GM18951 (cell line): ENCODE measurements around the gene RUFY4.
"Not testable (repeated sequence)": the region's sequence is repeated elsewhere in the genome, so short reads cannot be mapped to it uniquely, and the experiment has no call there.

Source experiments
- POLR2A ChIP-seq: IDR thresholded peaks from 4 replicates; pipeline ENCODE4 v1.6.1; 2011; ENCODE audit warnings: mild to moderate bottlenecking; ENCODE audit not compliant: insufficient read length, insufficient read depth; ENCODE audit errors: extremely low read depth
- in situ Hi-C: fragments of 300-500 bp; cut with MboI; formaldehyde crosslinking; loops from one replicate; pipeline ENCODE4 v1.12.0; 2022; ENCODE audit warnings: low sequenced_read_pairs, mixed read lengths, inconsistent platforms; ENCODE audit not compliant: unreplicated experiment

RUFY4 gene

GRCh38 chr2:218074031-218074430 is 5.0 kb downstream of the RUFY4 start:
- in situ Hi-C loops, result no loop called here
- no peak for TF ChIP-seq POLR2A

DNA sequence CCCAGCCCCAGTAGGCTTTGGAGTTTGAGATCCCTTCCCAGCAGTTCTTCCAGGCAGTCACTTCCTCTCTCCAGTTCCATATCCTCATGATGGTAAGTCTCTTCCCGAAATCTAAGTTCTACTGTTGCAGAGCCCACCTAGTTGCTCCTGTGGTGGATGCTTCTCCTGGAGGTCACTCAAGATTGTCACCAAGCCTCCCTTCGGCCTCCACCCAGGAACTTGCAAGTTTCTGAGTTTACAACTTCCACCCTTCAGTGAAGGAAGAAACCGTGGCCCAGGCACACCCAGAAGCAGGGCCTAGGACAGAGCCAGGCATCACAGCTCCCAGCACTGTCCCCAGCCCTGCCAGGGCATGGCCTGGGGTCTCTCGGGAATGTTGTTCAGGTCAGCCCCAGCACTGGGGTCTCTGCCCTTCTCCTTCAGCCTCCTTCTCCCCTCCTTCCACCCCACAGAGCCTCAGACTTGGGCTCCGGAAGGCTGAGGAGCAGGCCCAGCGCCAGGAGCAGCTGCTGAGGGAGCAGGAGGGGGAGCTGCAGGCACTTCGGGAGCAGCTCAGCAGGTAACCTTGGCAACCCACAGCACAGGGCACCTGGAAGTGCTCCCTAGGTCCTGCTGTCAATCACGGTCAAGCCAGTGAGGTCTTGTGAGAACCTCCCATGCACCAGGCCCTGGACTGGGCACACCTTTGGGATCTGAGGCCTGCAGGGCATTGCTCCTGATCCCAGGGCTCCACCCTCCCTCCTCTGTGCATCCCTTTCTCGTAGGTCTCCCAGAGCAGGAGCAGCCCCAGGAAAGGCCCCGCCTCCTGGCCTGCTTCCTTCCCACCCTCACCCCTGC is 7.1 kb downstream of the RUFY4 start:
- TF ChIP-seq POLR2A, result no peak
- in situ Hi-C loops, result no loop called here

GRCh38 chr2:218077464-218078216 is 8.6 kb downstream of the RUFY4 start:
- in situ Hi-C loops, result no loop called here
- TF ChIP-seq POLR2A, result no peak

DNA sequence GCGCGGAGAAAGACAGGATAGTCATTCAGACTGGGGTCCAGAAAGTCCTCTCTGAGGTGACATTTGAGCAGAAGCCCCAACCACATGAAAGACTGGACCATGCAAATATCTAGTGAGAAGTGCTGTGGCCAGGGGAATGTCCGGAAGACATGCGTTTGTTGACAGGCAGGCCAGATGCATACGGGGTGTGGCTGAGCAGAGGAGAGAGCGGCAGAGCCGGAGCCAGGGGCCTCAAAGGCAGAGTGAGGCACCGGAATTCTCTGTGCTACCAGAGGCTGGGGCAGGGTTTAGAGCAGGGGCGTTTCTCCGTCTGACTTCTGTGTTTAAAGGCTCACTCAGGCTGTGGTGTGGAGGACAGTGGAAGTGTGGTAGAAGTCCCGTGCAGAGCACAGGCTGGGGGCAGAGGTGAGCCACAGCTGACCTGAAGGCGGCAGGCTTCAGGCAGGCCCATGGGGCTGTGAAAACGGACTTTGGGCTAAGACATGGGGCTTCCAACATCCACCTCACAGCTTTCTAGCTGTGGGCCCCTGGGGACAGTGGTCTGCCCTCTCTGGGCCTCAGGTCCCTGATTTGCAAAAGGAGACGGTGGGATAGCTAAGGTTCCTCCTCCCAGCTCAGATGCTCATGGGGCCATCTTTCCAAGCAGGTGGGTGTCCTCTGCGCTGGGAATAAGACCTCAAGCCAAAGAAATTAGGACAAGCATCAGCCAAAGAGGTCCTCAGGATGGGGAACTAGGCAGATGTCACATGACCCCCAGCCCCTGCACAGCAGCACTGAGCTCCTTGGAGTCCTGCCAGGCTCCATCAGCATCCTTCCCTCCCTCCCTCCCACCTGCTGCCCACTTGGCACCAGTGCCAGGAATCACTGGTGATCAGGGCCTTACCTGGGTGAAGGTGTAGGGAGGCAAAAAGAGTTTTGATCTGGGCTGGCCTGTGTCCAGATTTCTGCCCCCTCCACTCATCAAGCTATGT is 11.2 kb downstream of the RUFY4 start:
- no peak for TF ChIP-seq POLR2A
- in situ Hi-C loops, result no loop called here

GRCh38 chr2:218081063-218081462 is 12.0 kb downstream of the RUFY4 start:
- in situ Hi-C loops, result no loop called here
- no peak for TF ChIP-seq POLR2A

- no peak for TF ChIP-seq POLR2A
- in situ Hi-C loops, result no loop called here
Measured at GRCh38 chr2:218081695-218082094, 12.6 kb downstream of the RUFY4 start.

- in situ Hi-C loops, result no loop called here
- TF ChIP-seq POLR2A, result no peak
Measured at GRCh38 chr2:218082586-218083351, 13.7 kb downstream of the RUFY4 start.

GRCh38 chr2:218083352-218083676 is 14.3 kb downstream of the RUFY4 start:
- no peak for TF ChIP-seq POLR2A
- in situ Hi-C loops, result no loop called here

DNA sequence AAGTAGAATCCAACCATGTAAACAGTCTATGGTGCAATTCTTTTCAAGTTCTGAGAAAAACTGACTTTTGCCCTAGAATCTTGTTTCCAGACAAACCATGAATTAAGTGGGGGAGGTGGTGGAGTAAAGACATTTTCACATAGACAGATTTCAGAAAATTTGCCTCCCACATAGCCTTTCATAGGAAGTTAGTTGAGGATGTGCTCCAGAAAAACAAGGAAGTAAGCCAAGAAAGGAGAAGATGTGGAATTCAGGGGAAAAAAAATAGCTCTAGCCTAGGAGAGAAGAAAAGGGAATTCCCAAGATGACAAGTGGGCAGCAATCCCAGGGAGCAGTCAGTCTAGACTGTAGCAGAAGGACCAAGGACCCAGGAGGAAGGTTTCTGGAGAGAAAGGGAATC is 17.4 kb downstream of the RUFY4 start:
- in situ Hi-C loops, result no loop called here
- TF ChIP-seq POLR2A, result no peak

DNA sequence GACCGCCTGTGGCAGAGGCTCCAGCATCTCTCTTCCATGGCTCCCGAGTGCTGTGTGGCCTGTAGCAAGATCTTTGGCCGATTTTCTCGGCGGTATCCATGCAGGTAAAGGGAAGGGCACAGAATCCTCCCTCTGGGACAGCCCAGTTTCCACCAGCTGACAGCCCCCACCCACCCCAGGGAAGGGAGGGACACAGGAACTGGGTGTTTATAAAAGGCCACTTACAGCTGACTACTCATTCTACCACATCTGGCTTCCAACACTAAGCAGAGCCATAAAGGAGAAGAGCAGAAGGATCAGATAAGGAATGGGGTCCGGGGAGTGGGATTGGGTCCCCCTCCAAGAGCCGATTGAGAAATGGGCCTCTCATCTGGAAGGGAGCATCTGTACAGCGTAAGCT is 20.2 kb downstream of the RUFY4 start:
- no peak for TF ChIP-seq POLR2A
- in situ Hi-C loops, result no loop called here

DNA sequence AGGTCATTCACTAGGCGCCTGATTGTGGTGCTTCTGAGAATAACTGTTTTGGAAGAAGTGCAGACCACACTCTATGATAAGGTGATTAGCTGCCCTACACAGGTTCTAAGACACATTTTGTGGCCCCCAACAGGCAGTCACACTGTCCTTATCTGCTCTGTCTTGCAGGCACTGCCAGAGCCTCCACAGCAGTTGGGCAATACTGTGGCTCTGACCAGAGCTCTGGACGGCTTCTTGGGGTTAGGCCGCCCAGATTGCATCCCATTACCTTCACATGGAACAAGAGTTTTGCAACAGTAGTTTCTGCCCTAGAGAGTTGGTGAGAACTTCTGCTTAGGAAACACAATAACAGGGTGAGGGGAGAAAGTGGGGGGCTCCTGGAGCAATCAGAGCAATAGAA is 22.7 kb downstream of the RUFY4 start:
- TF ChIP-seq POLR2A, result no peak
- in situ Hi-C loops, result no loop called here

DNA sequence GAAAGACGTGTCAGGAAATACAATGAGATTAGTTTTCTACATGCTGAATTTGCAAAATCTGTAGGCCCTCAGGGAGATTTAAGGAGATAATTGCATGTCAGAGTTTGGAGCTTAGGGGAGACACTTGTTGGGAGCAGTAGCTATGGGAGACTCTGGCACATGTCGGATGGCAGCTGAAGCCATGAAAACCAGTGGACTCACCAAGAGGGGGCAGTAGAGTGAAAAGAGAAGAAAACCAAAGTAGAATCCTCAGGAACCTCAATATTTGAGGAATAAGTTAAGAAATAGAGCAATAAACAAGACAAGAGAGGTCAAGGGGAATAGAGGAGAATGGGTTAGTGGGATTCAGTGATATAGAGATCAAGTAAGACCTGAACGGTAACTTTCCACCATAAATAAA is 24.8 kb downstream of the RUFY4 start:
- TF ChIP-seq POLR2A, result no peak
- in situ Hi-C loops, result no loop called here

DNA sequence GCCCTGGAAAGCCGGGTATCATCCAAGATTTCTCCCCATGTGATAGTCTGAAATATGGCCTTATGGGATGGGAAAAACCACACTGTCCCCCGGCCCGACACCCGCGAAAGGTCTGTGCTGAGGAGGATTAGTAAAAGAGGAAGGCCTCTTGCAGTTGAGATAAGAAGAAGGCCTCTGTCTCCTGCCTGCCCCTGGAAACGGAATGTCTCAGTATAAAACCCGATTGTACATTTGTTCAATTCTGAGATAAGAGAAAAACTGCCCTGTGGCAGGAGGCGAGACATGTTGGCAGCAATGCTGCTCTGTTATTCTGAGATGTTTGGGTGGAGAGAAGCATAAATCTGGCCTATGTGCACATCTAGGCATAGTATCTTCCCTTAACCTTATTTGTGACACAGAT is 26.8 kb downstream of the RUFY4 start:
- no peak for TF ChIP-seq POLR2A
- in situ Hi-C loops, result no loop called here

DNA sequence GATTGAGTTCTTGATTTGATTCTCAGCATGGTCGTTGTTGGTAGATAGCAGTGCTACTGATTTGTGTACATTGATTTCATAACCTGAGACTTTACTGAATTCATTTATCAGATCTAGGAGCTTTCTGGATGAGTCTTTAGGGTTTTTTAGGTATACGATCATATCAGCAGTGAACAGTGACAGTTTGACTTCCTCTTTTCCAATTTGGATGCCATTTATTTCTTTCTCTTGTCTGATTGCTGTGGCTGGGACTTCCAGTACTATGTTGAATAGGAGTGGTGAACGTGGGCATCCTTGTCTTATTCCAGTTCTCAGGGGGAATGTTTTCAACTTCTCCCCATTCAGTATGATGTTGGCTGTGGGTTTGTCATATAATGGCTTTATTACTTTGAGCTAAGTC is 28.9 kb downstream of the RUFY4 start:
- TF ChIP-seq POLR2A, result no peak
- in situ Hi-C loops, result no loop called here

DNA sequence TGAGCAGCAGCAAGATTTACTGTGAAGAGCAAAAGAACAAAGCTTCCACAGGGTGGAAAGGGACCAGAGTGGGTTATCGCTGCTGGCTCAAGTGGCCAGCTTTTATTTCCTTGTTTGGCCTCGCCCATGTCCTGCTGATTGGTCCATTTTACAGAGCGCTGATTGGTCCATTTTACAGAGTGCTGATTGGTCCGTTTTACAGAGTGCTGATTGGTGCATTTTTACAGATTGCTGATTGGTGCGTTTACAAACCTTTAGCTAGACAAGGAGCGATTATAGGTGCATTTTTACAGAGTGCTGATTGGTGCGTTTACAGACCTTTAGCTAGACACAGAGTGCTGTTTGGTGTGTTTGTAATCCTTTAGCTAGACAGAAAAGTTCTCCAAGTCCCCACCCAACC is 39.8 kb downstream of the RUFY4 start:
- in situ Hi-C loops, result not testable (repeated sequence)

GRCh38 chr2:218121789-218122188 is 52.7 kb downstream of the RUFY4 start:
- in situ Hi-C loops, result not testable (repeated sequence)

- in situ Hi-C loops, result not testable (repeated sequence)
Measured at GRCh38 chr2:218122286-218122685, 53.2 kb downstream of the RUFY4 start.
